HepG2 (cell line): ENCODE data around the gene NPB. TPM values are rescaled to one million over a fixed set of nuclear protein-coding genes. Genes with fewer than 3 reads are reported as not detected.

Experiments
- GLI4 ChIP-seq: sonication (generic); formaldehyde crosslinking; IDR thresholded peaks from 2 replicates; pipeline ENCODE4 v1.5.1; 2020; ENCODE audit warnings: missing genetic modification reagents, mild to moderate bottlenecking, moderate library complexity, borderline replicate concordance
- ZNF616 ChIP-seq: sonication (generic); formaldehyde crosslinking; IDR thresholded peaks from 2 replicates; pipeline ENCODE4 v1.5.0; 2020; ENCODE audit warnings: low read depth, mild to moderate bottlenecking, missing genetic modification reagents
- ZNF629 ChIP-seq: sonication (generic); formaldehyde crosslinking; conservative IDR thresholded peaks from 2 replicates; pipeline ENCODE4 v1.5.0; 2020; ENCODE audit warnings: missing genetic modification reagents
- ZNF709 ChIP-seq: sonication (generic); formaldehyde crosslinking; IDR thresholded peaks from 2 replicates; pipeline ENCODE4 v1.5.0; 2020; ENCODE audit warnings: mild to moderate bottlenecking, missing genetic modification reagents
- polyA plus RNA-seq, 8 experiments: library from polyadenylated mRNA; depleted of rRNA in 3 of 8; stranded (reverse) in 7 of 8; unstranded in 1 of 8; fragments of >200 nt; fragmentation: Illumina TruSeq in 4 of 8; extraction: Trizol in 4 of 8; gene quantifications; 2 replicates each; pipeline versions ENCODE4 v1.2.1 to v1.2.3, GENCODE V29; 2011 to 2016; ENCODE audit warnings: low read depth in 4 of 8, missing spikeins in 1 of 8, mixed read lengths in 1 of 8; ENCODE audit not compliant: insufficient read depth in 1 of 8
- total RNA-seq, 5 experiments: library from RNA; depleted of rRNA; stranded (reverse); fragments of >200 nt; fragmentation: Illumina TruSeq; extraction: Trizol; gene quantifications; 2 replicates each; pipeline ENCODE4 v1.2.3, GENCODE V29; 2016; ENCODE audit warnings: low read depth in 1 of 5
- TF ChIP-seq, protein P1 (sequence below), 2 experiments: fragments of 450-650 bp in 1 of 2; sonication (generic) in 1 of 2; formaldehyde crosslinking in 1 of 2; IDR thresholded peaks; 2 replicates each; pipeline versions ENCODE4 v1.6.1 to v1.8.0; 2016 to 2022; ENCODE audit warnings: antibody characterized with exemption in 1 of 2, mild to moderate bottlenecking in 1 of 2, missing genetic modification reagents in 1 of 2
- TF ChIP-seq, protein P2 (sequence below), 2 experiments: sonication (generic) in 1 of 2; formaldehyde crosslinking in 1 of 2; IDR thresholded peaks; 2 replicates each; pipeline versions ENCODE4 v1.6.1 to v1.9.0; 2014 to 2022; ENCODE audit warnings: antibody characterized with exemption in 1 of 2, borderline replicate concordance in 1 of 2, inconsistent platforms in 1 of 2, low read depth in 1 of 2, missing genetic modification reagents in 1 of 2
- TF ChIP-seq, protein P3 (sequence below): sonication (generic); formaldehyde crosslinking; IDR thresholded peaks from 2 replicates; pipeline ENCODE4 v1.5.0; 2020; ENCODE audit warnings: mild to moderate bottlenecking, missing genetic modification reagents

Gene NPB
- total and polyA plus RNA-seq, 2 of the 13 experiments (the other 11 are each of a cell fraction or from before 2014, with no cell fraction given): 0.11 to 0.93 TPM

DNA sequence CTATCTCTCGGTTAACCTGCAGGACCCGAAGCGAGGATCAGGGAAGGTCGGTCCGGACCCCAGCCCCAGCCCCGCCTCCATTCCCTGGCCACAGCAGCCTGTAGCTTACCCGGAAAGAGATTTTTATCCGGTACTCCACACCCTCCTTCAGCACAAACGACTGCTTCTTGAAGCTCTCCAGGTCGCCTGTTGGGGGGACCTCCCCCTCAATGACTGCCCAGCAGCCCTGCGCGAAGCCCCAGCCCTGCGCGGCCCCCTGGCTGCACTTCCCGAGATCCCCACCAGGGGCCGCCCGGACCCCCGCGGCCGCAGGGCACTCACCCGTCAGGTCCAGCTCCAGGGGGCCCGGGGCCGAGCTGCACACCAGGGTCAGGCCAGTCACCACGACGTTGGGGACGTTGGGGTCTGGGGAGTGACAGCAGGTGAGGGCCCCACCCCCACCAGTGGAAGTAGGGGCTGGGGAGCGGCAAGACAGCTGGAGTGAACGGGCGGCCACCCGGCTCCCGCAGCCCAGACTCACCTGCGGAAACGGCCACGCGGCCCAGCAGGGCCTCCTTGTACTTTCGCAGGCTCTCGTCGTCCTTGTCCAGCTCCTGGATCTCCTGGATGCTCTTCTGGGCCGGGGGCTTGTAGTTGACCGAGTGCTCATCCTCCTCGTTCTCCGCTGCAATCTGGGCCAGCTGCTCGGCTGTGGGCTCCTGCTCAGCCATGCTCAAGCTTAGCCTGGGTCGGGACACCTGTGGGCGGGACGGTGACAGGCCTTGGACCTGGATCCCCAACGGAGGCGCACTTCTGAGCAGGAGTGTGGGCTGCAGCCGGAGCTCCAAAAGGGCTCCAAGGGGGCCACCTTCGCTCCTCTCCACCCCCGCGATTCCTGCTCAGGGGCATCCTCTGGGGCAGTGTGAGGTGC is 32.6 kb upstream of the NPB start (continued):
- TF ChIP-seq, protein P1, sequence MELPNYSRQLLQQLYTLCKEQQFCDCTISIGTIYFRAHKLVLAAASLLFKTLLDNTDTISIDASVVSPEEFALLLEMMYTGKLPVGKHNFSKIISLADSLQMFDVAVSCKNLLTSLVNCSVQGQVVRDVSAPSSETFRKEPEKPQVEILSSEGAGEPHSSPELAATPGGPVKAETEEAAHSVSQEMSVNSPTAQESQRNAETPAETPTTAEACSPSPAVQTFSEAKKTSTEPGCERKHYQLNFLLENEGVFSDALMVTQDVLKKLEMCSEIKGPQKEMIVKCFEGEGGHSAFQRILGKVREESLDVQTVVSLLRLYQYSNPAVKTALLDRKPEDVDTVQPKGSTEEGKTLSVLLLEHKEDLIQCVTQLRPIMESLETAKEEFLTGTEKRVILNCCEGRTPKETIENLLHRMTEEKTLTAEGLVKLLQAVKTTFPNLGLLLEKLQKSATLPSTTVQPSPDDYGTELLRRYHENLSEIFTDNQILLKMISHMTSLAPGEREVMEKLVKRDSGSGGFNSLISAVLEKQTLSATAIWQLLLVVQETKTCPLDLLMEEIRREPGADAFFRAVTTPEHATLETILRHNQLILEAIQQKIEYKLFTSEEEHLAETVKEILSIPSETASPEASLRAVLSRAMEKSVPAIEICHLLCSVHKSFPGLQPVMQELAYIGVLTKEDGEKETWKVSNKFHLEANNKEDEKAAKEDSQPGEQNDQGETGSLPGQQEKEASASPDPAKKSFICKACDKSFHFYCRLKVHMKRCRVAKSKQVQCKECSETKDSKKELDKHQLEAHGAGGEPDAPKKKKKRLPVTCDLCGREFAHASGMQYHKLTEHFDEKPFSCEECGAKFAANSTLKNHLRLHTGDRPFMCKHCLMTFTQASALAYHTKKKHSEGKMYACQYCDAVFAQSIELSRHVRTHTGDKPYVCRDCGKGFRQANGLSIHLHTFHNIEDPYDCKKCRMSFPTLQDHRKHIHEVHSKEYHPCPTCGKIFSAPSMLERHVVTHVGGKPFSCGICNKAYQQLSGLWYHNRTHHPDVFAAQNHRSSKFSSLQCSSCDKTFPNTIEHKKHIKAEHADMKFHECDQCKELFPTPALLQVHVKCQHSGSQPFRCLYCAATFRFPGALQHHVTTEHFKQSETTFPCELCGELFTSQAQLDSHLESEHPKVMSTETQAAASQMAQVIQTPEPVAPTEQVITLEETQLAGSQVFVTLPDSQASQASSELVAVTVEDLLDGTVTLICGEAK (IDR thresholded peaks at IDR 0.05): no peak
- TF ChIP-seq, protein P1 (CRISPR knock-in tag; IDR thresholded peaks at IDR 0.05): no peak
- TF ChIP-seq ZNF629 (CRISPR knock-in tag): no peak
- TF ChIP-seq GLI4: no peak
- TF ChIP-seq ZNF616: peak; percentile 3; the same call in 1 of the 2 replicates
- TF ChIP-seq, protein P2, sequence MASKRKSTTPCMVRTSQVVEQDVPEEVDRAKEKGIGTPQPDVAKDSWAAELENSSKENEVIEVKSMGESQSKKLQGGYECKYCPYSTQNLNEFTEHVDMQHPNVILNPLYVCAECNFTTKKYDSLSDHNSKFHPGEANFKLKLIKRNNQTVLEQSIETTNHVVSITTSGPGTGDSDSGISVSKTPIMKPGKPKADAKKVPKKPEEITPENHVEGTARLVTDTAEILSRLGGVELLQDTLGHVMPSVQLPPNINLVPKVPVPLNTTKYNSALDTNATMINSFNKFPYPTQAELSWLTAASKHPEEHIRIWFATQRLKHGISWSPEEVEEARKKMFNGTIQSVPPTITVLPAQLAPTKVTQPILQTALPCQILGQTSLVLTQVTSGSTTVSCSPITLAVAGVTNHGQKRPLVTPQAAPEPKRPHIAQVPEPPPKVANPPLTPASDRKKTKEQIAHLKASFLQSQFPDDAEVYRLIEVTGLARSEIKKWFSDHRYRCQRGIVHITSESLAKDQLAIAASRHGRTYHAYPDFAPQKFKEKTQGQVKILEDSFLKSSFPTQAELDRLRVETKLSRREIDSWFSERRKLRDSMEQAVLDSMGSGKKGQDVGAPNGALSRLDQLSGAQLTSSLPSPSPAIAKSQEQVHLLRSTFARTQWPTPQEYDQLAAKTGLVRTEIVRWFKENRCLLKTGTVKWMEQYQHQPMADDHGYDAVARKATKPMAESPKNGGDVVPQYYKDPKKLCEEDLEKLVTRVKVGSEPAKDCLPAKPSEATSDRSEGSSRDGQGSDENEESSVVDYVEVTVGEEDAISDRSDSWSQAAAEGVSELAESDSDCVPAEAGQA (IDR thresholded peaks at IDR 0.05; ENCODE audit: low read depth): 0 out of 2 replicates have a peak, but pooled peaks have one; percentile 43
- TF ChIP-seq, protein P2 (CRISPR knock-in tag; IDR thresholded peaks at IDR 0.05; ENCODE audit: borderline replicate concordance): no peak
- peak; percentile 21; the same call in 1 of the 2 replicates for TF ChIP-seq ZNF709 (CRISPR knock-in tag)
- TF ChIP-seq, protein P3, sequence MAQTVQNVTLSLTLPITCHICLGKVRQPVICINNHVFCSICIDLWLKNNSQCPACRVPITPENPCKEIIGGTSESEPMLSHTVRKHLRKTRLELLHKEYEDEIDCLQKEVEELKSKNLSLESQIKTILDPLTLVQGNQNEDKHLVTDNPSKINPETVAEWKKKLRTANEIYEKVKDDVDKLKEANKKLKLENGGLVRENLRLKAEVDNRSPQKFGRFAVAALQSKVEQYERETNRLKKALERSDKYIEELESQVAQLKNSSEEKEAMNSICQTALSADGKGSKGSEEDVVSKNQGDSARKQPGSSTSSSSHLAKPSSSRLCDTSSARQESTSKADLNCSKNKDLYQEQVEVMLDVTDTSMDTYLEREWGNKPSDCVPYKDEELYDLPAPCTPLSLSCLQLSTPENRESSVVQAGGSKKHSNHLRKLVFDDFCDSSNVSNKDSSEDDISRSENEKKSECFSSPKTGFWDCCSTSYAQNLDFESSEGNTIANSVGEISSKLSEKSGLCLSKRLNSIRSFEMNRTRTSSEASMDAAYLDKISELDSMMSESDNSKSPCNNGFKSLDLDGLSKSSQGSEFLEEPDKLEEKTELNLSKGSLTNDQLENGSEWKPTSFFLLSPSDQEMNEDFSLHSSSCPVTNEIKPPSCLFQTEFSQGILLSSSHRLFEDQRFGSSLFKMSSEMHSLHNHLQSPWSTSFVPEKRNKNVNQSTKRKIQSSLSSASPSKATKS (CRISPR knock-in tag): no peak; the same call in 1 of the 2 replicates
